HepG2 (cell line): Measurements from ENCODE around the gene FAM120B. TPM values are rescaled to one million over a fixed set of nuclear protein-coding genes. Genes with fewer than 3 reads are reported as not detected.

Experiments
- ATAC-seq: fragments of 200-7000 bp; cut with Tn5 transposase; 3 replicates; pipeline ENCODE4 v1.9.1; 2020; ENCODE audit warnings: mild to moderate bottlenecking, moderate library complexity
- BruUV-seq: library from RNA; stranded (reverse); fragments of 400-500 nt; replicated peaks from 2 replicates; lab custom pipeline; 2021; lab: Mats Ljungman, UMichigan
- CTCF ChIA-PET: fragments of 300-600 bp; formaldehyde crosslinking; extraction: SDS; loops from one replicate; lab custom pipeline; 2021; ENCODE audit warnings: low total read pairs, inconsistent platforms, low intra/inter-chr PET ratio; lab: Yijun Ruan, JAX
- POLR2A ChIA-PET: fragments of 350-600 bp; sonication (Branson Sonifier 250); formaldehyde crosslinking; loops from one replicate; lab custom pipeline; 2020; ENCODE audit warnings: antibody characterized with exemption, inconsistent platforms; lab: Yijun Ruan, JAX
- DNase-seq: peaks from one replicate; pipeline ENCODE4 v3.0.0-alpha.2; 2015; ENCODE audit warnings: low spot score
- FAIRE-seq: peaks from 3 replicates; lab custom pipeline; 2011; peaks lifted over from hg19 to GRCh38; lab: Jason Lieb, UNC
- H2AFZ ChIP-seq: one replicate; pipeline ENCODE4 v1.6.1; 2011; ENCODE audit warnings: low read length, inconsistent platforms
- H3K27ac ChIP-seq: fragments of 300-600 bp; 3 replicates; pipeline ENCODE4 v1.8.0; 2011; ENCODE audit warnings: mixed run types, mild to moderate bottlenecking, mixed read lengths, low read length, inconsistent platforms; ENCODE audit not compliant: insufficient read depth; ENCODE audit errors: extremely low read length
- H3K27me3 ChIP-seq, 2 experiments: fragments of 200-600 bp in 1 of 2; 2 replicates in 1 of 2; 3 replicates in 1 of 2; pipeline versions ENCODE4 v1.6.0 to v1.8.0; 2011; ENCODE audit warnings: low read length in 2 of 2, mild to moderate bottlenecking in 2 of 2, moderate library complexity in 2 of 2, inconsistent platforms in 1 of 2; ENCODE audit not compliant: insufficient read depth in 2 of 2, control insufficient read depth in 1 of 2
- H3K36me3 ChIP-seq, 2 experiments: fragments of 200-600 bp in 1 of 2; replicated peaks in 1 of 2; 2 replicates in 1 of 2; 3 replicates in 1 of 2; pipeline versions ENCODE4 v1.5.1 to v1.8.0; 2011; ENCODE audit warnings: low read length in 2 of 2, inconsistent platforms in 1 of 2; ENCODE audit not compliant: insufficient read depth in 2 of 2, control insufficient read depth in 1 of 2
- H3K4me1 ChIP-seq: 2 replicates; pipeline ENCODE4 v1.5.1; 2012; ENCODE audit warnings: low read length, inconsistent platforms; ENCODE audit not compliant: insufficient read depth
- H3K4me2 ChIP-seq: 2 replicates; pipeline ENCODE4 v1.6.0; 2011; ENCODE audit warnings: low read depth, low read length, inconsistent platforms
- H3K4me3 ChIP-seq, 3 experiments: fragments of 200-600 bp in 1 of 3; sonication (generic), shearing (Covaris generic) in 1 of 3; replicated peaks in 1 of 3; 2 replicates each; pipeline ENCODE4 v1.5.1; 2011 to 2016; ENCODE audit warnings: low read length in 3 of 3, inconsistent platforms in 2 of 3, low read depth in 2 of 3, mild to moderate bottlenecking in 2 of 3, control low read depth in 1 of 3, mixed read lengths in 1 of 3; ENCODE audit not compliant: insufficient read depth in 1 of 3
- H3K79me2 ChIP-seq: one replicate; pipeline ENCODE4 v1.6.1; 2011; ENCODE audit warnings: low read length, inconsistent platforms; ENCODE audit not compliant: insufficient read depth
- H3K9ac ChIP-seq: 2 replicates; pipeline ENCODE4 v1.6.0; 2011; ENCODE audit warnings: mild to moderate bottlenecking, low read depth, low read length, inconsistent platforms; ENCODE audit not compliant: insufficient read depth
- H3K9me3 ChIP-seq: 2 replicates; pipeline ENCODE4 v1.5.1; 2012; ENCODE audit warnings: mild to moderate bottlenecking, low read length
- H4K20me1 ChIP-seq: 2 replicates; pipeline ENCODE4 v1.6.0; 2011; ENCODE audit warnings: inconsistent platforms, mild to moderate bottlenecking, low read length, moderate library complexity; ENCODE audit not compliant: insufficient read depth
- HNRNPH1 ChIP-seq: fragments of 200-400 bp; formaldehyde crosslinking; optimal IDR thresholded peaks from 2 replicates; pipeline ENCODE3; 2017; ENCODE audit warnings: mild to moderate bottlenecking, low read depth, low read length
- PRDM10 ChIP-seq: sonication (generic); formaldehyde crosslinking; IDR thresholded peaks from 2 replicates; pipeline ENCODE4 v1.4.0; 2020; ENCODE audit warnings: low read depth, missing genetic modification reagents
- ZNF101 ChIP-seq: sonication (generic); formaldehyde crosslinking; IDR thresholded peaks from 2 replicates; pipeline ENCODE4 v1.4.0; 2020; ENCODE audit warnings: mild to moderate bottlenecking, low read depth, missing genetic modification reagents, borderline replicate concordance
- ZNF609 ChIP-seq: sonication (generic); formaldehyde crosslinking; IDR thresholded peaks from 2 replicates; pipeline ENCODE4 v1.4.0; 2020; ENCODE audit warnings: mild to moderate bottlenecking, missing genetic modification reagents, borderline replicate concordance
- WGBS: methylation state at CpG from one replicate; pipeline ENCODE4 v1.1.6; 2017; ENCODE audit warnings: low lambda C conversion rate; 5-methylcytosine and 5-hydroxymethylcytosine counted together
- in situ Hi-C: cut with HindIII; loops from 2 replicates; pipeline ENCODE4 v1.10.0; 2017; ENCODE audit warnings: low pct_unique_long_range_greater_than_20kb; ENCODE audit not compliant: extremely low pct_ligation_motif_present
- intact Hi-C: fragments of 100-400 bp; cut with micrococcal nuclease; formaldehyde crosslinking; loops from one replicate; pipeline ENCODE4 v1.10.0; 2022; ENCODE audit not compliant: unreplicated experiment
- polyA plus RNA-seq, 8 experiments: library from polyadenylated mRNA; depleted of rRNA in 3 of 8; stranded (reverse) in 7 of 8; unstranded in 1 of 8; fragments of >200 nt; fragmentation: Illumina TruSeq in 4 of 8; extraction: Trizol in 4 of 8; gene quantifications; 2 replicates each; pipeline versions ENCODE4 v1.2.1 to v1.2.3, GENCODE V29; 2011 to 2016; ENCODE audit warnings: low read depth in 4 of 8, missing spikeins in 1 of 8, mixed read lengths in 1 of 8; ENCODE audit not compliant: insufficient read depth in 1 of 8
- total RNA-seq, 5 experiments: library from RNA; depleted of rRNA; stranded (reverse); fragments of >200 nt; fragmentation: Illumina TruSeq; extraction: Trizol; gene quantifications; 2 replicates each; pipeline ENCODE4 v1.2.3, GENCODE V29; 2016; ENCODE audit warnings: low read depth in 1 of 5
- TF ChIP-seq, protein P1 (sequence below): sonication (generic); formaldehyde crosslinking; IDR thresholded peaks from 2 replicates; pipeline ENCODE4 v1.4.0; 2020; ENCODE audit warnings: missing genetic modification reagents

FAM120B gene
- total and polyA plus RNA-seq, 2 of the 13 experiments (the other 11 are each of a cell fraction or from before 2014, with no cell fraction given), result 9.2 to 10.7 TPM

DNA sequence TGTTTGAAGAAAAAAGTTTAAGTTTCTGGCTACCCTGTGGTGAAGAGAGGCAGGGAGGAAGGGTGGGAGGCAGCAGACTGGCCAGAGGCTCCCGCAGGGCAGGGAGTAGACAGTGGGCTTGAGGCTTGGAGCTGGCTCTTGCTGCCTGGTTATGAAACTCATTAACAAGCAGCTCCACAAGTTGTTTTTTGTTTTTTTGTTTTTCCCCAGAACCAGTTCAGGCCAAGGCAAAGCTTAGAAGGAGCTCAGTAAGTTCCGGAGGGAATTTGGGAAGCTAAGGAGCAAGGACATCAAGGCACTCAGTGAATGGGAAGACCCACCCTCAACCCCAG, 19.7 kb upstream of the FAM120B start (continued):
- TF ChIP-seq, protein P1, sequence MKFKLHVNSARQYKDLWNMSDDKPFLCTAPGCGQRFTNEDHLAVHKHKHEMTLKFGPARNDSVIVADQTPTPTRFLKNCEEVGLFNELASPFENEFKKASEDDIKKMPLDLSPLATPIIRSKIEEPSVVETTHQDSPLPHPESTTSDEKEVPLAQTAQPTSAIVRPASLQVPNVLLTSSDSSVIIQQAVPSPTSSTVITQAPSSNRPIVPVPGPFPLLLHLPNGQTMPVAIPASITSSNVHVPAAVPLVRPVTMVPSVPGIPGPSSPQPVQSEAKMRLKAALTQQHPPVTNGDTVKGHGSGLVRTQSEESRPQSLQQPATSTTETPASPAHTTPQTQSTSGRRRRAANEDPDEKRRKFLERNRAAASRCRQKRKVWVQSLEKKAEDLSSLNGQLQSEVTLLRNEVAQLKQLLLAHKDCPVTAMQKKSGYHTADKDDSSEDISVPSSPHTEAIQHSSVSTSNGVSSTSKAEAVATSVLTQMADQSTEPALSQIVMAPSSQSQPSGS (CRISPR knock-in tag), result no peak

- H3K9ac ChIP-seq, result no peak overlapping the region
- H3K36me3 ChIP-seq, result no peaks in the 10 kb centered on the region
- no TSS peak for BruUV-seq
- ChIA-PET POLR2A (interaction anchor here (1.6 kb wide), 1 partner anchor 19 kb away, joined by 4 read pairs; no protein-coding TSS in a partner anchor), CTCF (no interaction called here)
- DNase-seq, result no peak
- H3K27ac ChIP-seq, result no peak overlapping the region
- peaks cover 40 to 93% of the 10 kb centered on the region in 2 experiments for H3K27me3 ChIP-seq
- H2AFZ ChIP-seq, result no peak overlapping the region
- WGBS, result 5% methylated on average over 5 of the region's 12 CpGs
- no peak overlapping the region for H3K4me3 ChIP-seq
- no peak for FAIRE-seq
- no peak overlapping the region for H3K4me2 ChIP-seq
- no peak; the same call in 2 of the 3 replicates for ATAC-seq
- no peak for TF ChIP-seq ZNF609 (CRISPR knock-in tag)
- no peak for TF ChIP-seq HNRNPH1
- TF ChIP-seq PRDM10 (CRISPR knock-in tag), result no peak
- TF ChIP-seq ZNF101 (CRISPR knock-in tag), result no peak
- H3K9me3 ChIP-seq, result no peaks in the 10 kb centered on the region
- peaks cover 19% of the 10 kb centered on the region for H3K4me1 ChIP-seq
- in situ Hi-C loops (no loop called here), intact Hi-C loops (no loop called here)
- no peaks in the 10 kb centered on the region for H3K79me2 ChIP-seq
- no peaks in the 10 kb centered on the region; the same call in 1 of the 2 replicates for H4K20me1 ChIP-seq
These were observed 19.1 kb upstream of the FAM120B start for GRCh38 chr6:170287371-170287876.
